GM19193 (cell line): Measurements from ENCODE around the gene DHRS13.

Source experiments
- POLR2A ChIP-seq: IDR thresholded peaks from 4 replicates; pipeline ENCODE4 v1.6.1; 2011; ENCODE audit not compliant: insufficient read depth, insufficient read length; ENCODE audit errors: extremely low read depth

DHRS13 gene

DNA sequence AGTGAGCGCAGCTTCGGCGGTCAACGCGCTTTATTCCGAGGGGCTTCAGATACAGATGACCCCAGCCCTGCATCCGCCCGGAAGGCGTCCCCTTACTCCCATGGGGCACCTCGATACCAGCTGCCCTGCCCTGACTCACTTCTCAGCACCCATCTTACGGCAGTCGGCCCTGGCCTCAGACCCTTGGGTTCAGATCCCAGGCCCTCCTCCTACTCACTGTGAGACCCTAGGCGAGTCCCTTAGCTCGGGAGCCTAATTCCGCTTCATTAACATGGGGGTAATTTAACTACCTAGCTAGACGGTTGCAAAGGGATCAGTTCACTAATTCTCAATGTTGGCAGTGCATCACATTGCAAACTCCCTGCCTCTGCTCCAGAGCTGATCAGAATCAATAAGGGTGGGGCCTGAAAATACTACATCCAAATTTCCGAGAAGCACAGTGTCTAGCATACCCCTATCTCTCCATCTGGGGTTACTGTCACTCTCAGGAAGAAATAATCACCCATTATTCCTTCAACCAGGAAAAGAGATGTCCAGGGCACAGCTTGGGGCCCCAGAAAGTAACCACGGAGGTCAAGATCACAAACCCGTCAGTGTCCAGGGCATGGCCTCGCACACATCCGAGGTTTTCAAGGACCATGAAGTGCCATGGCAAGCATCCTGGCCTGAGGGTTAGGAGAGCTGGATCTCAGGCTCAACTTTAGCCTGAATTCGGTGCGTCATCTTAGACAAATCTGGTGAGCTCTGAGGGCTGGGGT lies 4.9 kb downstream of the DHRS13 start:
- TF ChIP-seq POLR2A = no peak

DNA sequence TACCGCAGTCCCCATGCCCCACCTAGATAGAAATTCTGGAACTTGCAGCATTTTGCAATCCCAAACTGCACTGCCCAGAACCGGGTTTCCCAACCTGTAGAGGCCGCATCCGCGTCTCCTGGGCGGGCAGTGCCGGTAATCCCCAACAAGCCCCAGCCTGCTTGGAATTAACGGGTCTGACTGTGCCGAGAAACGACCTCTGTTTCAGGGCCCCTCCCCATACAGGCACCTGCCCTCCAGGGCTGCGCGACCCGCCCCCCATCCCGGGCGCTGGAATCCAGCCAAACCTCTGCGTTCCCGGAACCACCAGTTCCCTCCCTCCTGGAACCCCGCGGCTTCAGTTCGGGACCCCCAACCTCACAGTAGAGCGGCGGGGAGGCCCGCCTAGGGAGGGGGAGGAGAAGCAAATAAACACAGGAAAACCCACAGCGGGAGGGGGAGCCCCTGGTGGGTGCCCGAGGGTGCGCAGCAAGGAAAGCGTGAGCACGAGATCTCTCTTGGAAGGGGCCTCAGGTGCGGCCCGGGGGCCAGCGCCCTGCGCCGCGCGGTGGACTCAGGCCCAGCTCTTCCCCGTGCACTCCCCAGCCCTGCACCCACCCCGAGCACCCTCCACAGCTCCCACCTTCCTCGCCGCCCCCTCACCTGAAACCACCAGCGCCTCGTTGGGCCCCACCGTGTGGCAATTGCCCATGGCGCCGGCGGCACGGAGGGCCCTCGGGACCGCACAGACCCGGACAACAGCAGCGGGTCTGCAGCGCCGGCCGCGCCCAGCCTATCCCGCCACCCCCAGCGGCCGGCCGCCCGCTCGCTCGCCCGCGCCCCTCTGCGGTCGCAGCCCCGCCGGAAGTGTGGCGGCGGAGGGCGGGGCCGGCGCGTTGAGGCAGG lies 5.8 kb downstream of the DHRS13 start, which contains the start of gene FLOT2:
Gene FLOT2 (minus strand): TSS at position 850 of the 885 bp plus-strand sequence. CDS start 159 bp downstream, at position 691.
- peak; percentile 47 for TF ChIP-seq POLR2A

DNA sequence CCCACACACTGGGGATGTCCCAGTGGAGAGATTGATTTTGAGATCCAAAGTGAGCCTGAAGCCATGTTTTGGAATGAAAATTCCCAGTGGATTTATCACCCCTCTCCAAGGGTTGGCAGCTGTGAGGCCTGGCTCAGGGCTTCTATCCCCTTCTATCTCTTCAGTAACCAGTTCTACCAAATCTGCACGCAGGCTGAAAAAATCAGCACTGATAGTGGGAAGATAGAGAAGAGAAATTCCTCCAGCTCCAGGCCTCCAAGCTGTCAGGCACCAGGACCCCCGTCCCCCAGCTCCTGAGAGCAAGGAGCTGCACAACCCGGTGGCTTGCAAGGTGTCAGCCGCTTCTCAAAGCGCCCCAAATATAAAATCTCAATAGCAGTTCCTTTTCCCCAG lies 6.4 kb downstream of the DHRS13 start:
- no peak for TF ChIP-seq POLR2A

DNA sequence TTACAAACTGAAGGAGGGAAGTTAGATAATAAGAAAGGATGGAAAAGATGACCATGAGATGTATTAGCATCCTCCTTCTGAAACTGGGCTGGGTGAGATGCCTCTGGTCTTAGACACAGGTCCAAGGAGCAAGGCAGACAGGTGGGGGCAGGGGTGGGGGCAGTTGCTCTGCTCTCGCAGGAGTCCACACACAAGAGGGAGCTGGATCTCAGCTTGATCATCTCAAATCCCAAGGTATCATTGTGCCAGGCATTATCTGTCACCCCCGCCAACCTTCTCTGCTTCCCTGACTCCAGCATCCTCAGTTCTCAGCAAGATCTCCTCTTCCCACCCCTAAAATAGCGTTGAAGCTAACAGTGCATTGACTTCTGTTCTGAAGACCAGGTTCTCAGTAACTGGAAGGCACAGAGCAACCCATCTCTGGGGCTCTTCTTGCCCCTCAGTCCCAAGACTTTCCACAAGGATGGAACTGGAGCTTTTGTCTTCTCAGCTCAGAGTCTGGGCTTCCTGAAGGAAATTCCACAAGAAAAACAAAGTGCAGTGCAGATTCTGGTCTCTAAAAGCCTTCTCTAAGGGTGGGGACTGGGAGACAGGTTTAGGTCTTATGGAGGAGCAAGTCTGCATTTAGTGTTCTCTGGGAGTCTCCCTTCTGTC lies 7.0 kb downstream of the DHRS13 start:
- TF ChIP-seq POLR2A = no peak

DNA sequence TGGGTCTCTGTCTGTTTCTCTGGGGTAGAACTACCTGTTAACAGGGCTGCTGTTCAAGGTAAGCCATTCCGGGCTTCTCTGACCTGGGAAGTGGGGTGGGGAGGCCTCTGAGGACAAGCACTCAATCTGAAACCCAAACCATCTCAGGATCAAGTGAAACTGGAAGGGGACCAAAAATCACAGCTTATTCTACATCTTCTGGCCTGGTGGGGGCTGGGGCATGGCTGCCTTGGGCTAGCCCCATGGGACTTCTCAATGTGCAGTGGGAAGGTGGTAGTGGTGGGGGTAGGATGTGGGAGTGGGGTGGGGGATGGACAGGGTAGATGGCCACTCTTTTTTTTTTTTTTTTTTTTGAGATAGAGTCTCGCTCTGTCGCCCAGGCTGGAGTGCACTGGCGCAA lies 10.9 kb downstream of the DHRS13 start:
- TF ChIP-seq POLR2A = no peak

DNA sequence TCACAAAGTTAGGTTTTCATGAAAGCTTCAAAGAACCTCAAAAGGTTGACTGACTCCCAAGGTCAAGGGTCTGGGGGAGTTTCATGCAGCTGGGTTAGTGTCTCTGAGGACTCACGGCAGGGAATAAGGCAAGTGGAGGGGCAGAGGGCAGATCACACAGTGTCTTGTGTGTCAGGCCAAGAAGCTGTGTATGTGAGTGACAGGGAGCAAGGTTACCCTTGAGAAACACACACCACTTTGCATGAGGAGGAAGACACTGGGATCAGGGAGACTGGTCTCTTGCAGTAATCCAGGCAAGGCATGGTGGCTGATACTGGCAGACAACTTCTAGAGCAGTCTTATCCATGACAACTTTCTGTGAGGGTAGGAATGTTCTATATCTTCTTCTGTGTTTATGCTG lies 11.7 kb downstream of the DHRS13 start:
- no peak for TF ChIP-seq POLR2A

DNA sequence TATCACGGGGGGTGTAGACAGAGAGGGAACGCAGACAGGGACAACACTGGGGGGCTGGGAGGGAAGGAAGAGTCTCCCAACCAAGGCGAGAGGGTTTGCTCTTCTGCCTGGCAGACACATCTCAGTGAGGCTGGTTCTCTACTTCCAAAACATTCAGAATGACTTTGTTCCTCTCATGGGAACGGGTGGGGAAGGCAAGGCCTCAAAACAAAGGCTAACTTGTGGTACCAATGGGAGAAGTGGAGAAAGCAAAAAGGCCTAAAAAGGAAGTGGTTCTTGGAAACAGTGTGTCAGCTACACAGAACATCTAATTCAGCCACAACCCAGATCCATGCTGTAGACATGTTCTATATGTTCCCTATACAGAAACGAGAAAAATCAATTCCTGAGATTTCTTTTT lies 12.9 kb downstream of the DHRS13 start:
- no peak for TF ChIP-seq POLR2A

DNA sequence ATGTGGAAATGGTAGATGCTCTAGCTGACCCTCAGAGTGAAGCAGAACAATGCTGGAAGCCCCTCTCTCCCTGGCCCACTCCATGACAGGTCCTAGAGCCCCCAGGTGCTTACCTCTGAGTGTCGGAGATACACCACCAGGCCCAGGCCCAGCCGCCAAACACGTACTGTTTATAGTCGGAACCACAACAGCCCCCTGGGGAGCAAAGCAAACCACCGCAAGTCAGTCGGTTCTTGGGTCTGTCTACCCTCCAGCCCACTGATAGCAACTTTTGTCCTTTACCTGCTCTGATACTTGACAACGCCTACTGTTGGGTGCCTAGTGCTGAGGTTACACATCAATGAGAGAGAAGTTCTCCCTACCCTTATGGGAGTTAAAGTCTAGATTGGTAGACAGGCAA lies 14.0 kb downstream of the DHRS13 start:
- TF ChIP-seq POLR2A = no peak

DNA sequence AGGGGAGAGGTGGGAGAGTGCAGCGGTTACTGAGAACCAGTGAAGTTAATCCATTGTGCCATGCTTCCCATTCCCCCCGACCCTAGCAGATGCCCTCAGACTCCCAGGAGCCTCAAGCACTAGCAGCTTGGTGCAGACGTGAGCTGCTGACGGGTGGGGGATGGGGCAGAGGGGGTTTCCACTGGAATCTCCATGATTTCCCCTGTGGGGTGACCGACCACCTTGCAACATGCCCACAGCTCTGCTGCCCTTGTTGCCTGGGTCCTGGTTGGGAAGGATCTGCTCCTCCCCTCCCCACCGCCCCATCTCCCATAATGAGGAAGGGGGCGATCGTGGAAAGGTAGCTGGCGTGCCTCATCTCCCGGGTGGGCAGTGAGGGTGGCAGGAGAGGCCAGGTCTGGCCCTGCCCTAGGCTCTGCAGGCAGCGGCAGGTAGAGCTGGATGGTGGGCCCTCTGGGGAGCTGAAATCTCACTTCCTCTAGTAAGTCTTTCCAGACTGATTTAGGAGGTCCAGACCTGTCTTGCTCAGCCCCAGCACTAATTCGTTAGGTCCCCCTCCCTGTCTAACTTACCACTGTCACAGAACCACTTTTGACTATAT lies 14.9 kb downstream of the DHRS13 start:
- TF ChIP-seq POLR2A = no peak

DNA sequence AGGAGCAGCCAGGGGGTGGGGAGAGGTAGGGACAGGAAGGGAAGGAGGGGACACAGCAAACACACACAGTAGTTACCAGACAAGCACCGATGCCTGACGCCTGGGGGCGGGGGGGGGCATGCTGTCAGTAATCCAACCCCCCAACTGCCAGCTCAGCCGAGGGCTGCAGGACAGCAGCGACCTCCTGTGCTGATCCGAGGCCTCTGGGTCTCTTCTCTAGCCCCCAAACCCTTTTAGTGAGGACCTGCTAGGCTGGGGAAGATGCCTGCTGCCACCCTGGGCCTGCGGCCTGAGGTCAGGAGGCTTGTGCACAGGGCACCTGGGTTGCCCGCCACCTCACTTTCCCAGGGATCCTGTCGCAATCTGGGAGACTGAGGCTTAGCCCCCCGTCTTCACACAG lies 16.9 kb downstream of the DHRS13 start:
- no peak for TF ChIP-seq POLR2A

DNA sequence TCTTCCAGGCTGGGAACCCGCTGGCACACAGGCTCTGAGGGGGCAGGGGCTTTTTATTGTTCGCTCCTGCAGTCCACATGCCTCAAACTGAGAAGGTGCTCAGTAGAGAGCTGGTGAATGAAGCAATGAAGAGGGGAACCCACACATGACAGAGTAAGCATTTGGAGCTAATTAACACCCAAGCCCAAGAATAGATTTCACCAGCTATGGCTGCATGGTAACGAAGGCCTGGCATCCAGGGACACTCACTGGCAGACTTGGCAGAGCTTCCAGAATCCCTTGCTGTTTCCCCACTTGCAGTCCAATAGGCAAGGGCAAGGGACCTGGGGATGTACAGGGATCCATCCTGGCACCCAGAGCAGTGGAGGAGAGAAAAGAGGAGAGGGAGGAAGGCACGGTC lies 17.5 kb downstream of the DHRS13 start:
- TF ChIP-seq POLR2A = no peak

DNA sequence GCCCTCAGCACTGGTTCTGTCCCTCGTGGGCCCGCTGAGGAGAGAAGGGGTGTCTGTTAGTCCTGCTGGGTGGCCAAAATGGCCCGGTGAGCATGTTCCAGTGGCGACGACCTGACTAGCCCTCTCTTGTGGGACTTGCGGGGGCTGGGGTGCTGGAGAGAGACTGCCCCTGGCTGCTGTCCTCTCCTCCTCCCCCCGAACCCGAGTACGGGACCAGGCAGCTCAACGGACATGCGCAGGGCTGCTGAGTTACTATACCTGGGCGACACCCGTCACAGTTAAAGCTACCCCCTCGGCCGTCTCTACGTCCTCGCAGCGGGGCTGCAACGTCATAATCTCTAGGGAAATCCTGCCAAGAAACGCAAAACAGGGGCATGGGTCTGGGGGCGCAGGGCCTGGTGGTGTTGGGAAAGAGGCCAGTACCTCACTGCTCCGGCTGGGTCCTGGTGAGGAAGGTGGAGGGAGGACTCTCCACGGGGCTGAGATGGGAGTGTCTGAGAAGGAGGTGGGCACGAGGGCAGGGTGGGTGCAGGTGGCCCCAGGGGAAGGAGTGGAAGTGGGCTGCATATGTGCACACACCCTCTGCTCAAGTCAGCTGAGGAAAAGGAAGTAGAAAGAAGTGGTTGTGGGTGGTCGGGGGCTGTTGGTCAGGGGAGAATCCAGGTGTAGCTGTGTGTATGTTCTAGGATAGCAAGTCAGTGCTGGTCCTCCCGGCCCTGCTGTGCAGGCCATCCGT lies 18.7 kb downstream of the DHRS13 start:
- no peak for TF ChIP-seq POLR2A

DNA sequence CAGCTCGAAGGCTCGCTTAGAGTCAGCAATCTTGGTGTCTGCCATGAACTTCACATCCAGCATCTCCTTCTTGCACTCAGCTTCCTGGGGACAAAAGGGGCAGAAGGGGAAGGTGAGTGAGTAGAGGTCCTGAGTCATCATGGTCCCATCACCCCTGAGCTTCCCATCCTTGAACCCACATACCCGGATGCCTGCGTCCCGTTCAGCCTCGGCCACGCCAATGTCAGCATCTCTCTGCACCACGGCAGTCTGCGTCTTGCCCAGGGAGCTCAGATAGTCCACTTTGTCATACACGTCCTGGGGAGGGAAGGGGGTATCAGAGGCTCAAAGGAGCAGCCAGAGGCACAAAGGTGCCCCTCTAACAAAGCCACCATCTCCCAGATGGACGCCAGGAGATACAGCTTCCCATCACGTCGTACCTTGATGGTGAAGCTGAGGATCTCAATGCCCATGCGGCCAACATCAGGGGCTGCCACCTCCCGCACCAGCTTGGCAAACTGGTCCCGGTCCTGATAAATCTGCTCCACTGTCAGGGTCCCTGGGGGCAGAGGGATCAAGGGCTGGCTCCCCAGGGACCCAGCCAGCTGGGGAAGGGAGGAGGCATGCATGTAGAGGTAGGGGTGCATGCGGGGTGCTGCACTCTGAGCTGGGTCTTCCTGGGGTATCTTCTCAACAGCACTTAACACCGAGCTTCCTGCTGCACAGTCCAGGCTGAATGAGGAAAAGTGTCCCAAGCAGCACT lies 20.6 kb downstream of the DHRS13 start:
- no peak for TF ChIP-seq POLR2A
